AG09309 (cell line): ENCODE results near the gene GRPR.
A peak's percentile ranks its signal among the peaks of the same experiment; 100 is the strongest.
"Not testable (repeated sequence)": the region's sequence is repeated elsewhere in the genome, so short reads cannot be mapped to it uniquely, and the experiment has no call there.

Experiments
- DNase-seq: peaks from one replicate; pipeline ENCODE4 v3.0.0-alpha.2; 2010; ENCODE audit warnings: low read depth
- H3K4me3 ChIP-seq: 2 replicates; pipeline ENCODE4 v1.5.1; 2011; ENCODE audit warnings: mild to moderate bottlenecking, low read depth, low read length, moderate library complexity; ENCODE audit not compliant: control insufficient read depth
- TF ChIP-seq, protein P1 (sequence below): IDR thresholded peaks from 2 replicates; pipeline ENCODE4 v1.5.1; 2011; ENCODE audit warnings: mild to moderate bottlenecking, low read depth, low read length, inconsistent platforms; ENCODE audit not compliant: insufficient read depth, control insufficient read depth; ENCODE audit errors: missing control alignments

The GRPR gene

DNA sequence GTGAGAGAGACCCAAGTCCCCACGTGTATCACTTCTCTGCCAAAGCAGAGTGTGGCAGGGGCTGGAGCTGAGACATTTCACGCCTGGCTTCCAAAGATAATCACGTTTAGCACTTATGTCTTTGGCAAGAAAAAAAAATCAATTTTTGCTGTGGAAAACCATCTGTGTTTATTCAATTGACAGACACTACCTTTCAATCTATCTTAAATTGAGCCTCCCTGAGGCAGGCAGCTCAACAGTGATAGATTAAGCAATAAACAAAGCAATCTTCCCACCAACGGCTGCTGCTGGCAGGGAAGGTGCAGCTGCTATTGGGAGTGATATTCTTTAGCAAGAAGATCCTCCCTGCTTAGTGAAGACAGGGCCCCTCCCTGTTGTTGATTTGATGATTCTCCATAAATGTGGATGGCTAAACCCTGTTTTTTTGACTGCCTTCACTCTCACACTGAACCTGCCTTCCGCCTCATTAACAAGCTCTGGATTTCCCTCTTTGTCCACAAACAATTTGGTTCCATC lies 32.3 kb downstream of the GRPR start:
- TF ChIP-seq, protein P1, sequence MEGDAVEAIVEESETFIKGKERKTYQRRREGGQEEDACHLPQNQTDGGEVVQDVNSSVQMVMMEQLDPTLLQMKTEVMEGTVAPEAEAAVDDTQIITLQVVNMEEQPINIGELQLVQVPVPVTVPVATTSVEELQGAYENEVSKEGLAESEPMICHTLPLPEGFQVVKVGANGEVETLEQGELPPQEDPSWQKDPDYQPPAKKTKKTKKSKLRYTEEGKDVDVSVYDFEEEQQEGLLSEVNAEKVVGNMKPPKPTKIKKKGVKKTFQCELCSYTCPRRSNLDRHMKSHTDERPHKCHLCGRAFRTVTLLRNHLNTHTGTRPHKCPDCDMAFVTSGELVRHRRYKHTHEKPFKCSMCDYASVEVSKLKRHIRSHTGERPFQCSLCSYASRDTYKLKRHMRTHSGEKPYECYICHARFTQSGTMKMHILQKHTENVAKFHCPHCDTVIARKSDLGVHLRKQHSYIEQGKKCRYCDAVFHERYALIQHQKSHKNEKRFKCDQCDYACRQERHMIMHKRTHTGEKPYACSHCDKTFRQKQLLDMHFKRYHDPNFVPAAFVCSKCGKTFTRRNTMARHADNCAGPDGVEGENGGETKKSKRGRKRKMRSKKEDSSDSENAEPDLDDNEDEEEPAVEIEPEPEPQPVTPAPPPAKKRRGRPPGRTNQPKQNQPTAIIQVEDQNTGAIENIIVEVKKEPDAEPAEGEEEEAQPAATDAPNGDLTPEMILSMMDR, result no peak
- no peak overlapping the region for H3K4me3 ChIP-seq
- no peak for DNase-seq

DNA sequence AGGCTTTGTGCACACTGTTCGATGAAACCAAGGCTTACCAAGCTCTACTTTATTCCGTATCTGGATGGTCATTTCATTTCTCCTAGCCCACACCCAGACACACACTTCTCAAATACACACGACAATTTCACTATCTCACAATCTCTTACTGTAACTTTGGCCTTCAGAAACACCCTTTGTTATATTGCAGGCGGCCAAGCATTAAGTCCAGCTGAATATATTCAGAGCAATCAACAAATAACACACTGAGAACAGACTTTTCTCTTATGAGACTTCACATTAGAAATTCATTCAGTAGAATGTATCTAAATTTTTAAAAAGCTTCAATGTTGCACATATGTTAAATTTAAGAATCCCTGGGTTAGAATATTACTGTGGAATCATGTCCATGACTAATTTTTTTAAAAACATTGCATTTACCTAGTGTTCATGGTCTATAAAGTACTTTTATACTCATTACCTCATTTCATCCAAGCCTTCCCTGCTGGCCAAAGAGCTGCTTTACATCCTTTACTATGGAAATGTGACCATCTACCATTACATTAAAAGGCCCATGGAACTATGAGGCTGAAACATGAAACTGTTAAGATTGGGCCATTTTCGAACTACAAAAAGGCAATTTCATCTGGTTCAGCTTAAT lies 33.4 kb downstream of the GRPR start:
- no peak overlapping the region for H3K4me3 ChIP-seq
- DNase-seq, result no peak
- TF ChIP-seq, protein P1, result no peak

DNA sequence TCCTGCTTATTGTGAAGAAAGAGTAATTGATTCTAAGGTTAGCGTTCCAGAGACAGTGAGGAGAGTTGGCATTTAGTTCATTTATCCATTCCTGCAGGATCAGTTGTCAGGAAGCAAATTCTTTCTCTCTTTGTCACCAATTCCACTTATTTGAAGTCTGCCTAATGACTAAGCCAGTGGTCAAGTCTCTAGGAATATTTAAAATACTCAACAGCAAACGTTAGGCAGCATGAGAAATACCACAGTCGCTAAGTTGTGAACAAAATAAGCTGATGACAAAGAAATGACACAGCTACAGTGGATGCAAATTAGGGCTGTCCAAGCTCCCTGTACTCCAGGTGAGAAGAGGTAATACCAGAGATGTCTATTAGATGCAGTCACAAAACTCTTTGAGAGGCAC lies 37.4 kb downstream of the GRPR start:
- peak; percentile 46 for DNase-seq
- H3K4me3 ChIP-seq, result no peak overlapping the region
- TF ChIP-seq, protein P1, result no peak

DNA sequence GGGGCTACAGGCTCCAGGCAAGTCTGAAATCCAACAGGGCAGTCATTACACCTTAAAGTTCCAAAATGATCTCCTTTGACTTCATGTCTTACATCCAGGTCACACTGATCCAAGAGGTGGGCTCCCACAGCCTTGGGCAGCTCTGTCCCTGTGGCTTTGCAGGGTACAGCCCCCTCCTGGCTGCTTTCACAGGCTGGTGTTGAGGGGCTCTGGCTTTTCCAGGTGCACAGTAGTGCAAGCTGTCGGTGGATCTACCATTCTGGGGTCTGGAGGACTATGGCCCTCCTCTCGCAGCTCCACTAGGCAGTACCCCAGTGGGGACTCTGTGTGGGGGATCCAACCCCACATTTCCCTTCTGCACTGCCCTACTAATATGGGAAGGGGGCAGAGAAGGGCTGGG lies 37.8 kb downstream of the GRPR start:
- not testable (repeated sequence) for H3K4me3 ChIP-seq, DNase-seq

DNA sequence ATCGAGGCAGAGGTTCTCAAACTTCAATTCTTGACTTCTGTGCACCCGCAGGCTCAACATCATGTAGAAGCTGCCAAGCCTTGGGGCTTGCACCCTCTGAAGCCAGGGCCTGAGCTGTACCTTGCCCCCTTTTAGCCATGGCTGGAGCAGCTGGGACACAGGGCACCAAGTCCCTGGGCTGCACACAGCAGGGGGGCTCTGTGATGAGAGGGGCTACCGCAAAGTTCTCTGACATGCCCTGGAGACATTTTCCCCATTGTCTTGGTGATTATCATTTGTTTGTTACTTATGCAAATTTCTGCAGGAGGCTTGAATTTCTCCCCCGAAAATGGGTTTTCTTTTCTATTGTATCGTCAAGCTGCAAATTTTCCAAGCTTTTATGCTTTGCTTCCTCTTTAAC lies 39.0 kb downstream of the GRPR start:
- TF ChIP-seq, protein P1, result no peak
- no peak for DNase-seq
- H3K4me3 ChIP-seq, result no peak overlapping the region

DNA sequence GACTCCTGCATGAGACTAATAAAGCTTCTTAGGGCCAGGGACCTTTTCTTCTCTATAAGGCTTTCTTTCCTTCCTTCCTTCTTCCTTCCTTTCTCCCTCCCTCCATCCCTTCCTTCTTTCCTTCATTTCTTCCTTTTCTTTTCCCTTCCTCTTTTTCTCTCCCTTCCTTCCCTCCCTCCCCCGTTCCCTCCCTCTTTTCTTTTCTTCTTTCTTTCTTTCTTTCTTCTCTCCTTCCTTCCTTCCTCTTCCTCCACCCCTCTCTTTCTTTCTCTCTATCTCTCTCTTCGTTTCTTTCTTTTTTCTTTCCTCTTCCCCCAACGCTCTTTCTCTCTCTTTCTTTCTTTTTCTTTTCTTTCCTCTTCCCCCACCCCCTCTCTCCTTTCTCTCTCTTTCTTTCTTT lies 41.4 kb downstream of the GRPR start:
- no peak for DNase-seq
- TF ChIP-seq, protein P1, result no peak
- no peak overlapping the region for H3K4me3 ChIP-seq

DNA sequence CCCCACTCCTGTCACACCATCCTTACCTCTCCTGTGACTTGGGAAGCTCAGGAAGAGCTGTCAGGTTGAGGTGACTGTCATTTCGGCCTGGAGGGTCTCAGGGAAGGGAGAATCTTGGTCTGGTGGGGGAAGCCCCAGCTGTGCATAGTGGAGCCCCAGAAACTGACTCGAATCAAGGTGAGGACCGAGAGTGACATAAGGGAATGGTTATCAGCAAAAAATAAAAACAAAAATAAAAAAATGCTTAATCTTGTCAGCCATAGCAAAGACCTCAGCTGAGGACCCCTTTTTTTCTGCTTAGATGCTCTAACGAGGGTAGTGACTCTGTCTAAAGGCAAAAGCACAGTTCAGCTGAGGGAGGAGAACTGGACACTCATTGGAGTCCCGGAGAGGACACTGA lies 43.8 kb downstream of the GRPR start, which contains the start of gene MAGEB17:
MAGEB17 (plus strand) TSS at position 301 of the 400 bp plus-strand sequence. CDS start 2,902 bp downstream, outside the sequence.
- no peak within 1 kb of the TSS for H3K4me3 ChIP-seq
- TF ChIP-seq, protein P1, result no peak
- no peak for DNase-seq
